Peyer's patch (tissue), 4 donors: ENCODE measurements around the gene IVNS1ABP.

Experiments used
- CTCF ChIP-seq, 6 experiments: fragments of 450-650 bp in 4 of 6; fragments of 200-600 bp in 2 of 6; sonication (generic) in 1 of 6; IDR thresholded peaks; one replicate each; pipeline ENCODE4 v1.5.1; 2017 to 2019; ENCODE audit warnings: antibody characterized with exemption in 6 of 6, mild to moderate bottlenecking in 3 of 6, moderate library complexity in 1 of 6
- POLR2A ChIP-seq, 2 donors: fragments of 450-650 bp; IDR thresholded peaks; one replicate each; pipeline ENCODE4 v1.5.1; 2017; ENCODE audit warnings: antibody characterized with exemption in 2 of 2, mild to moderate bottlenecking in 2 of 2, moderate library complexity in 2 of 2

- no peak for TF ChIP-seq POLR2A (IDR thresholded peaks at IDR 0.05)
- TF ChIP-seq CTCF (IDR thresholded peaks at IDR 0.05), result no peak
Observed at GRCh38 chr1:185358957-185359356, 41.9 kb upstream of the IVNS1ABP start.
